ENCODE data around the gene ADAM12.

ADAM12 gene

GRCh38 chr10:126314863-126315493, 73.3 kb downstream of the ADAM12 start:
- DNase-seq (ENCODE audit: low read depth): no peak

GRCh38 chr10:126312167-126312566, 76.1 kb downstream of the ADAM12 start:
- no peak for DNase-seq (ENCODE audit: low read depth)

- DNase-seq (ENCODE audit: low read depth): no peak
These were observed 78.9 kb downstream of the ADAM12 start for GRCh38 chr10:126309228-126309883.

- DNase-seq (ENCODE audit: low read depth): no peak
These were observed 85.2 kb downstream of the ADAM12 start for GRCh38 chr10:126302826-126303665.

- DNase-seq (ENCODE audit: low read depth): no peak
These were observed 85.9 kb downstream of the ADAM12 start for GRCh38 chr10:126302476-126302756.

GRCh38 chr10:126301701-126302475, 86.4 kb downstream of the ADAM12 start:
- no peak for DNase-seq (ENCODE audit: low read depth)

GRCh38 chr10:126294451-126294850, 93.8 kb downstream of the ADAM12 start:
- DNase-seq (ENCODE audit: low read depth): no peak

GRCh38 chr10:126290232-126290631, 98.0 kb downstream of the ADAM12 start:
- no peak for DNase-seq (ENCODE audit: low read depth)

GRCh38 chr10:126288547-126289493, 99.5 kb downstream of the ADAM12 start:
- DNase-seq (ENCODE audit: low read depth): no peak

- DNase-seq (ENCODE audit: low read depth): no peak
These were observed 102.0 kb downstream of the ADAM12 start for GRCh38 chr10:126286256-126286780.

- no peak for DNase-seq (ENCODE audit: low read depth)
These were observed 105.0 kb downstream of the ADAM12 start for GRCh38 chr10:126283307-126283706.

- no peak for DNase-seq (ENCODE audit: low read depth)
These were observed 109.4 kb downstream of the ADAM12 start for GRCh38 chr10:126278851-126279250.

- DNase-seq (ENCODE audit: low read depth): no peak
These were observed 111.1 kb downstream of the ADAM12 start for GRCh38 chr10:126277181-126277580.

- DNase-seq (ENCODE audit: low read depth): no peak
These were observed 115.8 kb downstream of the ADAM12 start for GRCh38 chr10:126272526-126272925.

GRCh38 chr10:126270111-126270510, 118.2 kb downstream of the ADAM12 start:
- DNase-seq (ENCODE audit: low read depth): no peak

GRCh38 chr10:126268013-126268920, 120.0 kb downstream of the ADAM12 start:
- no peak for DNase-seq (ENCODE audit: low read depth)

GRCh38 chr10:126264102-126265018, 123.9 kb downstream of the ADAM12 start:
- no peak for DNase-seq (ENCODE audit: low read depth)

GRCh38 chr10:126263006-126263676, 125.1 kb downstream of the ADAM12 start:
- DNase-seq (ENCODE audit: low read depth): no peak
